ENCODE data around the gene KCNK1.
A peak's percentile ranks its signal among the peaks of the same experiment; 100 is the strongest.

The KCNK1 gene

GRCh38 chr1:233587196-233587595 lies 26.7 kb upstream of the KCNK1 start:
- Histone ChIP-seq H3K4me3 (ENCODE audit: low read length) (no peak overlapping the region), H3K4me1 (ENCODE audit: control insufficient read depth, insufficient read depth, low read length) (no peaks in the 10 kb centered on the region), H3K27me3 (replicated peaks; ENCODE audit: control insufficient read depth, insufficient read depth, low read length) (no peaks in the 10 kb centered on the region), H3K9ac (ENCODE audit: low read length) (no peak overlapping the region), H3K9me3 (ENCODE audit: control insufficient read depth, low read length) (peaks cover 5% of the 10 kb centered on the region), H3K36me3 (ENCODE audit: control insufficient read depth, insufficient read depth, low read length, severe bottlenecking) (no peaks in the 10 kb centered on the region)
- no peak for DNase-seq (ENCODE audit: low read depth)

- H3K9me3 ChIP-seq (ENCODE audit: control insufficient read depth, low read length) = peaks cover 5% of the 10 kb centered on the region
- DNase-seq (ENCODE audit: low read depth) = no peak
- H3K4me1 ChIP-seq (ENCODE audit: control insufficient read depth, insufficient read depth, low read length) = no peaks in the 10 kb centered on the region
- H3K4me3 ChIP-seq (ENCODE audit: low read length) = no peak overlapping the region
- H3K36me3 ChIP-seq (ENCODE audit: control insufficient read depth, insufficient read depth, low read length, severe bottlenecking) = no peaks in the 10 kb centered on the region
- H3K27me3 ChIP-seq (replicated peaks; ENCODE audit: control insufficient read depth, insufficient read depth, low read length) = no peaks in the 10 kb centered on the region
- H3K9ac ChIP-seq (ENCODE audit: low read length) = no peak overlapping the region
These were observed 25.7 kb upstream of the KCNK1 start for GRCh38 chr1:233587958-233588799.

GRCh38 chr1:233597489-233597901 lies 16.4 kb upstream of the KCNK1 start:
- Histone ChIP-seq H3K27me3 (replicated peaks; ENCODE audit: control insufficient read depth, insufficient read depth, low read length) (no peaks in the 10 kb centered on the region), H3K36me3 (ENCODE audit: control insufficient read depth, insufficient read depth, low read length, severe bottlenecking) (no peaks in the 10 kb centered on the region), H3K9ac (ENCODE audit: low read length) (no peak overlapping the region), H3K9me3 (ENCODE audit: control insufficient read depth, low read length) (no peaks in the 10 kb centered on the region), H3K4me3 (ENCODE audit: low read length) (no peak overlapping the region), H3K4me1 (ENCODE audit: control insufficient read depth, insufficient read depth, low read length) (no peaks in the 10 kb centered on the region)
- peak; percentile 70 for DNase-seq (ENCODE audit: low read depth)

- Histone ChIP-seq H3K27me3 (replicated peaks; ENCODE audit: control insufficient read depth, insufficient read depth, low read length) (no peaks in the 10 kb centered on the region), H3K9ac (ENCODE audit: low read length) (no peak overlapping the region), H3K4me3 (ENCODE audit: low read length) (no peak overlapping the region), H3K9me3 (ENCODE audit: control insufficient read depth, low read length) (no peaks in the 10 kb centered on the region), H3K4me1 (ENCODE audit: control insufficient read depth, insufficient read depth, low read length) (no peaks in the 10 kb centered on the region), H3K36me3 (ENCODE audit: control insufficient read depth, insufficient read depth, low read length, severe bottlenecking) (no peaks in the 10 kb centered on the region)
- no peak for DNase-seq (ENCODE audit: low read depth)
These were observed 14.9 kb upstream of the KCNK1 start for GRCh38 chr1:233598891-233599541.

GRCh38 chr1:233599542-233600073 lies 14.3 kb upstream of the KCNK1 start:
- no peaks in the 10 kb centered on the region for H3K36me3 ChIP-seq (ENCODE audit: control insufficient read depth, insufficient read depth, low read length, severe bottlenecking)
- H3K4me3 ChIP-seq (ENCODE audit: low read length) = no peak overlapping the region
- no peak for DNase-seq (ENCODE audit: low read depth)
- no peaks in the 10 kb centered on the region for H3K27me3 ChIP-seq (replicated peaks; ENCODE audit: control insufficient read depth, insufficient read depth, low read length)
- no peak overlapping the region for H3K9ac ChIP-seq (ENCODE audit: low read length)
- peaks cover 5% of the 10 kb centered on the region for H3K9me3 ChIP-seq (ENCODE audit: control insufficient read depth, low read length)
- no peaks in the 10 kb centered on the region for H3K4me1 ChIP-seq (ENCODE audit: control insufficient read depth, insufficient read depth, low read length)

- Histone ChIP-seq H3K4me1 (ENCODE audit: control insufficient read depth, insufficient read depth, low read length) (no peaks in the 10 kb centered on the region), H3K36me3 (ENCODE audit: control insufficient read depth, insufficient read depth, low read length, severe bottlenecking) (no peaks in the 10 kb centered on the region), H3K4me3 (ENCODE audit: low read length) (no peak overlapping the region), H3K27me3 (replicated peaks; ENCODE audit: control insufficient read depth, insufficient read depth, low read length) (no peaks in the 10 kb centered on the region), H3K9me3 (ENCODE audit: control insufficient read depth, low read length) (peaks cover 6% of the 10 kb centered on the region), H3K9ac (ENCODE audit: low read length) (no peak overlapping the region)
- no peak for DNase-seq (ENCODE audit: low read depth)
These were observed 13.4 kb upstream of the KCNK1 start for GRCh38 chr1:233600488-233600887.

- Histone ChIP-seq H3K36me3 (ENCODE audit: control insufficient read depth, insufficient read depth, low read length, severe bottlenecking) (no peaks in the 10 kb centered on the region), H3K27me3 (replicated peaks; ENCODE audit: control insufficient read depth, insufficient read depth, low read length) (no peaks in the 10 kb centered on the region), H3K9ac (ENCODE audit: low read length) (no peak overlapping the region), H3K9me3 (ENCODE audit: control insufficient read depth, low read length) (peaks cover 6% of the 10 kb centered on the region), H3K4me3 (ENCODE audit: low read length) (no peak overlapping the region), H3K4me1 (ENCODE audit: control insufficient read depth, insufficient read depth, low read length) (no peaks in the 10 kb centered on the region)
- no peak for DNase-seq (ENCODE audit: low read depth)
These were observed 10.4 kb upstream of the KCNK1 start for GRCh38 chr1:233603478-233603877.

GRCh38 chr1:233605205-233605604 lies 8.7 kb upstream of the KCNK1 start:
- Histone ChIP-seq H3K36me3 (ENCODE audit: control insufficient read depth, insufficient read depth, low read length, severe bottlenecking) (no peaks in the 10 kb centered on the region), H3K27me3 (replicated peaks; ENCODE audit: control insufficient read depth, insufficient read depth, low read length) (no peaks in the 10 kb centered on the region), H3K4me3 (ENCODE audit: low read length) (no peak overlapping the region), H3K4me1 (ENCODE audit: control insufficient read depth, insufficient read depth, low read length) (no peaks in the 10 kb centered on the region), H3K9ac (ENCODE audit: low read length) (no peak overlapping the region), H3K9me3 (ENCODE audit: control insufficient read depth, low read length) (peaks cover 6% of the 10 kb centered on the region)
- no peak for DNase-seq (ENCODE audit: low read depth)

- Histone ChIP-seq H3K4me1 (ENCODE audit: control insufficient read depth, insufficient read depth, low read length) (no peaks in the 10 kb centered on the region), H3K27me3 (replicated peaks; ENCODE audit: control insufficient read depth, insufficient read depth, low read length) (peaks cover 3% of the 10 kb centered on the region), H3K9me3 (ENCODE audit: control insufficient read depth, low read length) (peaks cover 6% of the 10 kb centered on the region), H3K36me3 (ENCODE audit: control insufficient read depth, insufficient read depth, low read length, severe bottlenecking) (no peaks in the 10 kb centered on the region), H3K4me3 (ENCODE audit: low read length) (no peak overlapping the region), H3K9ac (ENCODE audit: low read length) (no peak overlapping the region)
- DNase-seq (ENCODE audit: low read depth) = no peak
These were observed 7.1 kb upstream of the KCNK1 start for GRCh38 chr1:233606813-233607212.

GRCh38 chr1:233607252-233608119 lies 6.4 kb upstream of the KCNK1 start:
- Histone ChIP-seq H3K9ac (ENCODE audit: low read length) (no peak overlapping the region), H3K9me3 (ENCODE audit: control insufficient read depth, low read length) (peaks cover 6% of the 10 kb centered on the region), H3K27me3 (replicated peaks; ENCODE audit: control insufficient read depth, insufficient read depth, low read length) (peaks cover 10% of the 10 kb centered on the region), H3K4me3 (ENCODE audit: low read length) (no peak overlapping the region), H3K36me3 (ENCODE audit: control insufficient read depth, insufficient read depth, low read length, severe bottlenecking) (no peaks in the 10 kb centered on the region), H3K4me1 (ENCODE audit: control insufficient read depth, insufficient read depth, low read length) (no peaks in the 10 kb centered on the region)
- DNase-seq (ENCODE audit: low read depth) = no peak

GRCh38 chr1:233608988-233609387 lies 4.9 kb upstream of the KCNK1 start:
- H3K9ac ChIP-seq (ENCODE audit: low read length) = no peak overlapping the region
- H3K4me1 ChIP-seq (ENCODE audit: control insufficient read depth, insufficient read depth, low read length) = no peaks in the 10 kb centered on the region
- H3K4me3 ChIP-seq (ENCODE audit: low read length) = no peak overlapping the region
- no peak for DNase-seq (ENCODE audit: low read depth)
- peaks cover 15% of the 10 kb centered on the region for H3K27me3 ChIP-seq (replicated peaks; ENCODE audit: control insufficient read depth, insufficient read depth, low read length)
- H3K9me3 ChIP-seq (ENCODE audit: control insufficient read depth, low read length) = peaks cover 6% of the 10 kb centered on the region
- no peaks in the 10 kb centered on the region for H3K36me3 ChIP-seq (ENCODE audit: control insufficient read depth, insufficient read depth, low read length, severe bottlenecking)

Data from adipocyte (in vitro differentiated cells).